K562 (cell line): ENCODE results near the gene SLC17A9.

Experiments
- CREM ChIP-seq: IDR thresholded peaks from 2 replicates; pipeline ENCODE4 v1.6.1; 2014; ENCODE audit warnings: antibody characterized with exemption, low read depth
- HBP1 ChIP-seq: fragments of 450-650 bp; formaldehyde crosslinking; IDR thresholded peaks from 2 replicates; pipeline ENCODE4 v1.4.0; 2022; ENCODE audit warnings: missing genetic modification characterization
- POLR2A ChIP-seq: fragments of 450-650 bp; conservative IDR thresholded peaks from 2 replicates; pipeline ENCODE4 v1.6.1; 2016
- PPARD ChIP-seq: fragments of 250-450 bp; sonication (Bioruptor Pico); IDR thresholded peaks from 2 replicates; pipeline ENCODE4 v1.8.0; 2022; ENCODE audit warnings: inconsistent platforms, mild to moderate bottlenecking, moderate library complexity
- TCF15 ChIP-seq: fragments of 250-450 bp; sonication (Bioruptor Pico); IDR thresholded peaks from 2 replicates; pipeline ENCODE4 v1.8.0; 2022; ENCODE audit warnings: moderate library complexity, mild to moderate bottlenecking, inconsistent platforms

- TF ChIP-seq PPARD (CRISPR knock-in tag): no peak
- no peak for TF ChIP-seq CREM
- no peak for TF ChIP-seq TCF15 (CRISPR knock-in tag)
- no peak for TF ChIP-seq HBP1 (CRISPR knock-in tag)
- no peak for TF ChIP-seq POLR2A
Observed at GRCh38 chr20:62999580-62999979, 47.1 kb downstream of the SLC17A9 start.
